ENCODE measurements around the gene EFHD1.
"Not testable (repeated sequence)": the region's sequence is repeated elsewhere in the genome, so short reads cannot be mapped to it uniquely, and the experiment has no call there.

The EFHD1 gene

GRCh38 chr2:232653441-232653840 is 20.0 kb downstream of the EFHD1 start:
- DNase-seq = no peak

- DNase-seq = no peak
Observed at GRCh38 chr2:232655392-232655791, 22.0 kb downstream of the EFHD1 start.

GRCh38 chr2:232658217-232658785 is 24.9 kb downstream of the EFHD1 start:
- no peak for DNase-seq

GRCh38 chr2:232659359-232659758 is 26.0 kb downstream of the EFHD1 start:
- no peak for DNase-seq

GRCh38 chr2:232662486-232663260 is 29.3 kb downstream of the EFHD1 start:
- DNase-seq = no peak

- no peak for DNase-seq
Observed at GRCh38 chr2:232666051-232666805, 32.8 kb downstream of the EFHD1 start.

GRCh38 chr2:232667989-232668583 is 34.7 kb downstream of the EFHD1 start:
- DNase-seq = no peak

GRCh38 chr2:232668805-232669444 is 35.5 kb downstream of the EFHD1 start:
- no peak for DNase-seq

- no peak for DNase-seq
Observed at GRCh38 chr2:232672588-232672987, 39.2 kb downstream of the EFHD1 start.

GRCh38 chr2:232674491-232674890 is 41.1 kb downstream of the EFHD1 start:
- no peak for DNase-seq

GRCh38 chr2:232675381-232675780 is 42.0 kb downstream of the EFHD1 start:
- DNase-seq = no peak

GRCh38 chr2:232680006-232680405 is 46.6 kb downstream of the EFHD1 start:
- no peak for DNase-seq

GRCh38 chr2:232681527-232681926 is 48.1 kb downstream of the EFHD1 start:
- no peak for DNase-seq

GRCh38 chr2:232683368-232683767 is 50.0 kb downstream of the EFHD1 start:
- no peak for DNase-seq

GRCh38 chr2:232685391-232685790 is 52.0 kb downstream of the EFHD1 start:
- not testable (repeated sequence) for DNase-seq

- DNase-seq = no peak
Observed at GRCh38 chr2:232687382-232688160, 54.2 kb downstream of the EFHD1 start.

GRCh38 chr2:232688201-232688600 is 54.8 kb downstream of the EFHD1 start:
- no peak for DNase-seq

GRCh38 chr2:232689152-232689910 is 55.9 kb downstream of the EFHD1 start:
- DNase-seq = no peak

- not testable (repeated sequence) for DNase-seq
Observed at GRCh38 chr2:232691117-232691516, 57.7 kb downstream of the EFHD1 start.

- no peak for DNase-seq
Observed at GRCh38 chr2:232693344-232693743, 59.9 kb downstream of the EFHD1 start.

- no peak for DNase-seq
Observed at GRCh38 chr2:232696609-232697058, 63.2 kb downstream of the EFHD1 start.

Measured in stimulated activated CD4-positive, alpha-beta T cell treated with anti-CD3 and anti-CD28 coated beads, Interleukin-4, amount 100 ng/mL, for 1 hour (primary cell).